Astrocyte (in vitro differentiated cells and primary cell): ENCODE results near the gene SNPH.

ENCODE experiments used
- EZH2 ChIP-seq: IDR thresholded peaks from 2 replicates; pipeline ENCODE4 v1.6.1; 2012; ENCODE audit warnings: mild to moderate bottlenecking, low read length, inconsistent platforms; ENCODE audit not compliant: insufficient read depth
- TF ChIP-seq, protein P1 (sequence below): IDR thresholded peaks from 2 replicates; pipeline ENCODE4 v1.5.1; 2011; ENCODE audit warnings: low read depth, mild to moderate bottlenecking, inconsistent platforms, low read length, moderate library complexity; ENCODE audit not compliant: insufficient read depth

DNA sequence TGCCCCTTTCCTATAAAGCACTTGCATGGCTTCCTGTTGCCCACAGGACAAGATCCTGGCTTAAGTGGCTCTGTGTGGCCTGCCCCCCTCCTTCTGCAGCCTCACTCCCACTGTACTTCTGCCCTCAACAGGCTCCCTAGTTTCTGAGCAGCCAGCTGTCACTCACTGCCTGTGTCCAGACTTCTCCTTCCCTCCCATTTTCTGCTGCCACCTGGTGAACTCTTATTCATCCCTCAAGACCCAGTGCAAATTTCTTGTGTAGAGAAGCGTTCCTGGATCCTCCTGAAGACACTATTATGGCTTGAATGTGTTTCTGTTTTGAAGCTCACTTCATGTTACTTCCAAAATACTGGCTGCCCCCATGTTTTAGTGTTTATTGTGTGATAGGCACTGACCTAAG is 26.5 kb downstream of the SNPH start:
- TF ChIP-seq, protein P1, sequence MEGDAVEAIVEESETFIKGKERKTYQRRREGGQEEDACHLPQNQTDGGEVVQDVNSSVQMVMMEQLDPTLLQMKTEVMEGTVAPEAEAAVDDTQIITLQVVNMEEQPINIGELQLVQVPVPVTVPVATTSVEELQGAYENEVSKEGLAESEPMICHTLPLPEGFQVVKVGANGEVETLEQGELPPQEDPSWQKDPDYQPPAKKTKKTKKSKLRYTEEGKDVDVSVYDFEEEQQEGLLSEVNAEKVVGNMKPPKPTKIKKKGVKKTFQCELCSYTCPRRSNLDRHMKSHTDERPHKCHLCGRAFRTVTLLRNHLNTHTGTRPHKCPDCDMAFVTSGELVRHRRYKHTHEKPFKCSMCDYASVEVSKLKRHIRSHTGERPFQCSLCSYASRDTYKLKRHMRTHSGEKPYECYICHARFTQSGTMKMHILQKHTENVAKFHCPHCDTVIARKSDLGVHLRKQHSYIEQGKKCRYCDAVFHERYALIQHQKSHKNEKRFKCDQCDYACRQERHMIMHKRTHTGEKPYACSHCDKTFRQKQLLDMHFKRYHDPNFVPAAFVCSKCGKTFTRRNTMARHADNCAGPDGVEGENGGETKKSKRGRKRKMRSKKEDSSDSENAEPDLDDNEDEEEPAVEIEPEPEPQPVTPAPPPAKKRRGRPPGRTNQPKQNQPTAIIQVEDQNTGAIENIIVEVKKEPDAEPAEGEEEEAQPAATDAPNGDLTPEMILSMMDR, result no peak
- no peak for TF ChIP-seq EZH2
